HG03175 (cell line): ENCODE data around the gene CETN2.

Source experiments
- ATAC-seq: cut with Tn5 transposase; IDR thresholded peaks from one replicate; pipeline ENCODE4 v1.9.1; 2021; ENCODE audit warnings: mild to moderate bottlenecking, moderate library complexity; ENCODE audit not compliant: unreplicated experiment

The CETN2 gene

DNA sequence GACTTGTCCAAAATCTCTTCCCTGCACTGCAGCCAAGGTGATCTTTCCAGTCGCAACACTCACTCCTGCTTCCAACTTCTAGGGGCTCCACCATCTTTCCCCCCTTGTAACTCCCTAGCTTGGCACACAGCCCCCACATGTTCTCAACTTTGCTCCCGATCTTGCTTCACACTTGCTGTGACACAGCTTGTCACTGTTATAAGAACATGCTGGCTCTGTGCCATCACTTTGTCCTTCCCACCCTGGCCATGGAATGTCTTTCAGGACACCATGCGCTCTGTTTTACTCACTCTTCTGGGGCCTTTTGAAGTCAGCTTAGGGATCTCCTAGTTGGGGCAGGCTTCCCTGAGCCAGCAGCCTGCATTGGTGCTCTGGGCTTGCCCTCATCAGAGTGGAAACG is 2.8 kb upstream of the CETN2 start:
- ATAC-seq, result no peak

DNA sequence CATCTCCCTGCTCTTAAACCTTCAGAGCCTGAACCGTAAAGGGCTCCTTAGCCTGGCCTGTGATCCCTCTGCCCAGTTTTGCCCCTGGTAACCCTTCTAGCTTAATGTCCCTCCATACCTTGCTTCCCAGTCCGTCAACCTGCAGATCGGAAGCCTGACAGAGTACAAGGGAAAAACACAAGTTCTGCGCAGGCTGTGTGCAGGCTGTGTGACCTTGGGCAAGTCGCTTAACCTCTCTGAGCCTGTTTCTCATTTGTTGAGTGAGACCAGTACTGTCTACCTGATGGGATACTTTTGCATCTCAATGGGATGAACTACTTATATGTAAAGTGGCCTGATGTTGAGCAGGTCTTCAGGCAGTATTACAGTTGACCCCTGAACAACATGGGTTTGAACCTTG is 2.0 kb upstream of the CETN2 start:
- ATAC-seq, result no peak

DNA sequence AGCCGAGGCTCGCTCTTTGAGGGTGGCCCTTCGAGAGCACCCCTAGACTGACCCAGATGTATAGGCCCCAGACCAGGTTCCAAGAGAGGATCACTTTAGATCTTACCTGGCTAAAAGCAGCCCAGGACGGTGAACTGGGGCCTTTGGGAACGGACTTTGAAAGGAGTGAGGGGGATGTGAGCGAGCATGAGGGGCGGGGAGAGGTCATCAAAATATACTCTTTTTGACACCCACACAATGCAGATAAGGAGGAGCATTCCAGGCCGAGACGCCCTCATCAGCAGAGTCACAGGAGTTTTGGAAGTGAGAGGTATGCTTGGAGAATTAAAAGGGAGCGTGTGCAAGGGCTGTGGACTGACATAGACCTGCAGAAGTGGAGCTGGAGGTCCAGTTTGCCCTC is 834 bp upstream of the CETN2 start:
- no peak for ATAC-seq

DNA sequence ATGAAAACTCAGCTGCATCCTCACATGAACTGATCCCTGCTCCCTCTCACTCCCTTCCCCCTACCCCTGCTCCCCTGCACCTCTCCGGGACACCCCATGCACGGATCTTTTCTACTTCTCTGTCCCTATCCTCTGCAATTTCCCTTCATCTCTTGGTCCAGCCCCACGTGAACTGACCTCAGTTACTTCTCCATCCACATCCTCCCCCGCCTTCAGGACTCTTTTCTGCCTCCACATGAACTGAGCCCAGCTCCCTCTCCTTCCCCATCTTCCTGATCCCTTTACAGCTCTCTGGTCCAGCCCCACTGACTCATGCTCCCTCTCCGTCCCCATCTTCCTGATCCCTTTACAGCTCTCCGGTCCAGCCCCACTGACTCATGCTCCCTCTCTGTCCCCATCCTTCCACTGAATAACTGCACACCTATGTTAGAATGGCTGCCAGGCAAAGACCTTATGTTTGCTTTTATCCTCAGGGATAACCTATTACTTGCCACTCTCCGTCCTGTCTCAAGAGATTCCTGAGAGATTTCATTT is 5.6 kb downstream of the CETN2 start:
- ATAC-seq, result no peak

DNA sequence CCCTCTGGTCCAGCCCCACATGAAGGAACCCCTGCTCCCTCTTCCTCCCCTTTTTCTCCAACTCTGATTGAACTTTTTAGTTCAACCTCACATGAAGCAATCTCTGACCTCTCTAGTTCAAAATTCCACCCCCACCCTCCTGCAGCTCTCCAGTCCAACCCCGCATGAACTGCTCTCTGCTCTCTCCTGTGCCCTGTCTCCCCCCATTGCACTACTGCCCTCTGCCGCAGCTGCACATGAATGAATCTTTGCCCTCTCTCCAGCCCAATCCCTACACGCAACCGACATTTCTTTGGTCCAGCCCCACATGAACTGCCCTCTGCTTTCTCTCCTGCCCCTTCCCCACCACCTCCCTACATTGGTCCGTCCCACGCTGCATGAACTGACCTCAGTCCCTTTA is 6.9 kb downstream of the CETN2 start:
- no peak for ATAC-seq

DNA sequence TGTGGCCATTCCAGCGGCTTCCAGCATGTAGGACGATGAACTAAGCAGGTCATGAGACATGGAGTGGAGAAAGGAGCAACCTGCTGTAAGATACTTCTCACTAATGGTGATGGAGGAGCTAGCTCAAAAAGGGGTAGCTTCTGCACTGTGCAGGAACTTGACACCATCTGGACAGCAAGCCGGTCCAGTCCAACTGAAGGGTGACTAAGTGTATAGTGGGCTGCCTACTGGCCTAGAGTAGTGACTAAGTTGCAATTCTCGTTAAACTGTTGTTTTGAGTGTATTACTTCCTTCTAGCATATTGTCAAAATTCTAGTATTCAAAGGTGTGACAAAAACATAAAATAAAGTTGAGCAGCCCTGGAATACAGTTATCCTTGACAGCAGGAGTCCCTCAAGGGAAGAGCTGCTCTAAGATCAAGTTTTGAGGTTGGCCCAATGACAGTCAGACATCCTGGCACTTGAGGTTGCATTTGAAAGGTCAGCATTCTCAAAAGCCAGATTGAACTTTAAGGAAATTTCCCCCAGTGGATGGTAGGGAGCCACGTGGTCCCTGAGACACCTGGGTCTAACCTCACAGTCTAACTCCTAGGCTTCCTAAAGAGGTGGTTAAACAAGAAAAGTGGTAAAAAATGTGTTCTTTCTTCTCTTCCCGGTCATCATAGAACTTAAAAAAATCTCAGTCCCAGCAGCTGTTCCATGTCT is 8.0 kb downstream of the CETN2 start:
- no peak for ATAC-seq

DNA sequence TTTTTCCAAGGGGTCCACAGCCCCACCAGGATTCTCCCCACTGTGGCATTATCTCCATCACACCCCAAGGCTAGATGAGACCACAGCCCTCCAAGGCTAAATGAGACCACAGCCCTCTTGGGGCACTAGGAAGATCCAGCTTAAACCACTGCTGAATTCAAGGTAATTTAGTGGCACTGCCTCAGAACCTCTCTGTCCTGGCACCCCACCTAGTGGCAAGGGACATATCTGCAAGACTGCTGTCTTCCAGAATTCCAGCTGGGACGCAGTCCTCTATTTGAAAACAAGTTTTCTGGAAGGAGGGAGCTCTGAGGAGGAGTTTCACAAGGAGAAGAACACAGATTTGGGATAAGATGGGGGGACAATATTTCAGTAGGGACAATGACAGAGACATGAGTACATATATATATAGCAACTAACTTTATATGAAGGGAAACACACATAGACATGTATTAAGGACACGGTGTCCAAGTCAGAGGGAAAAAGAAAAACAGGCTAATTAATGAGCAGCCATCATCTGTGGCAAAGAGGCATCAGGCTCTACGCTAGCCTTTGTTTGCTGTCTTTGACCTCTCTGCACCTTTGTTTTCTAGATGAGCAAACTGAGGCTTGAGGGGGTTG is 9.3 kb downstream of the CETN2 start:
- ATAC-seq, result no peak

DNA sequence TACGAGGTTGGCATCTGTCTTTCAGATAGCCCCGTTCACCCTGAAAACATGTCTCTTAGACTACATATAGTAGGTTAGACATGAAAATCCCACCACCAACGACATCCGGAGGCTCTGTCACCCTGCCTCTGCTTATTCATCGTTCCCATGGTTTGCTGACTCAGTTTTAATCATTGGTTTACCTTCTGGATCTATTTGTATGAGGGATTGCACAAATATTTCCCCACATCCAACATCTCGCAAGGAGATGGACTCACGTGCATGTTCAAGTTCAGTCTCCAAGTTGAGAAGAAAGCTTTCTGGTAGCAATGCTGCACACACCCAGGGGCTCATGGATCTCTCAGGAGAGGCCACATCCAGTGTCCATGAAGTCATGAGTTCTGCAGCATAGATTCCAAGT is 10.8 kb downstream of the CETN2 start:
- ATAC-seq, result no peak

DNA sequence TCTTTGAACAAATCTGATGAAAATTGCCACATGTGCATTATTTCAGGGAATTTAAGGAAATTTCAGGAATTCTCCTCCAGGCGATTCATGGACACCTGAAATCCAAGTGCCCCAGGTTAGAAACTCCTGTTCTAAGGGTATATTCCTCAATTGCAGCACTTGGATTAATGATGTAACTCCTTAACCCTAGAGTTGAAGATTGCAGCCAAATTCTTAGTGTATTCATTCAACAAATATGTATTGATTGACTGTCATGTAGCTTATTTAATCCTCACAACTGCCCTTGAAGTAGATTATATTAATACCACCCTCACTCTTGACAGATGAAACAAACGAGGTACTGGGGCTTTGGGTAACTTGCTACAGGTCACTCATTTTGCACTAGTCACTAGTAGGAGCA is 11.3 kb downstream of the CETN2 start:
- no peak for ATAC-seq

DNA sequence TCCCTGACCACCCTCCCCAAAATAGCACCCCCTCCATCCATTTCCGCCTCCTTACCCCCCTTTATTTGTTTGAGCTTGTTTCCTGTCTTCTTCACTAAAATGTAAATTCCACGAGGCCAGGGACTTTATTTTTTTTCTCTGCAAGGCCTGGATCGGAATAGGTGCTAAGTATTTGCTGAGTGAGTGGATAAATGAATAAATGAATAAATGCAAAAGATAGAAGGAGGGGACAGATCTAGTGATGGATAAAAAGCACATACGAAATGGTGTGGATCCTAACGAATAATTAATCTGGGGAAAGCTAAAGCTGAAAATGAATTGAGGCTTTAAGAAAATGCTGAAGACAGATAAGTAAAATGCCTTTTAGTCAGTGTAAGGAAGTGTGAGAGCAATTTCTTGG is 12.2 kb downstream of the CETN2 start:
- no peak for ATAC-seq

DNA sequence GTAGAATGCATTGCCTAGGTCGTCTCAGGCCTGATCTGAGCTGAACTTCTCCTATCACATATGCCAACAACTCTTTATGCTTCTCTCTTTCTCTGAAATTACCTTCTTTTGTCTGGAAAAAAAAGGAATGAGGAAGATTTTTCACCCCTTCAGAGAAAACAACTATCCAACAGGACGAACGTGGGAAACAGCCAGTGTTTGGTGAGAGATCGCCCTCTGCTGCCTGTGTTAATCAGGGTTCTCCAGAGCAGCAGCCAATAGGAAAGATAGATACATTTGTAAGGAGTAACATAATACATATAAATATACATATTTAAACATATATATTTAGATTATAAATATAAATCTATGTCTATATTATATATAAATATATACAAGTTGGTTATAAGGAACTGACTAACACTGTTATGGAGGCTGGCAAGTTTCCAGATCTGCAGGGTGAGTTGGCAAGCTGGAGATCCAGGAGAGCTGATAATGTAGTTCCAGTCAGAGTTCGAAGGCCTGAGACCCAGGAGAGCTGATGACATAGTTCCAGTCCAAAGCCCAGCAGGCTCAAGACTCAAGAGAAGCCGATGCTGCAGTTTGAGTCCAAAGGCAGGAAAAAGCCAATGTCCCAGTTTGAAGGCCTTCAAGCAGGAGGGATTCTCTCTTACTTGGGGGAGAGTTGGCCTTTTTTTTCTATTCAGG is 13.3 kb downstream of the CETN2 start:
- ATAC-seq, result no peak

DNA sequence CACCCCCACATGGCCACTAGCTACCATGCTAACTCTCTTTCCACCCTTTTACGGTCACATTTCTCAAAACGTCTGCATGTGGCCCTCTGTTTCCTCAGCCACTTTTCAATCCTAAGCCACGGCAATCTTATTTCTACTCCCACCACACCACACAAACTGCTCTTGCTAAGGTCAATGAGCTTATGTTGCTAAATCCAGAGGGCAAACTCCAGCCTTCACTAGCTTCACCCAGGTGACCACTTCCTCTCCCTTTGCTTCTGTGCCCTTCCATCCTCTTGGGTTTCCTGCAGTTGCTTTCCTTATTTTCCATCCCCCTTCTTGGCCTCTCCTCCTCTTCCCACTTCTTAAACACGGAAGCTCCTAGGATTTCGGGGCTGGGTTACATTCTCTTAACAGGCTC is 16.5 kb downstream of the CETN2 start:
- no peak for ATAC-seq

DNA sequence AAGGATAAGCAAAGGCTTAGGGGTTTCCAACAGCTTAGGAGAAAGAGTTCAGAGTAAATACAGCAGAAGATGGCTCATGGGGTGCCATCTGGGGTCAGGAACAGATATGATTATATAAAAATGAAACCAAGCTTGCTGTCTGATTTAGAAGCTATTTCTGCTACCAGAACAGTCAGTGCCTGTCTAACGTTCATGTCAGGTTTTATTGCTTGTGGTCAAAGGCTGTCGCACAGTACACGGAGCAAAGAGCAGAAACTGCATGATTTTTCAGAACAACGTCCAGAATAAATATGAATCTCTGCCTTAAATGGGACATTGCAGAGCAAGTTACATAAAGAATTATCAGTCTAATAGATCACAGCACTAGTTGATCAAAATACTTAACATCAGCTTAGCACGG is 17.4 kb downstream of the CETN2 start:
- no peak for ATAC-seq

DNA sequence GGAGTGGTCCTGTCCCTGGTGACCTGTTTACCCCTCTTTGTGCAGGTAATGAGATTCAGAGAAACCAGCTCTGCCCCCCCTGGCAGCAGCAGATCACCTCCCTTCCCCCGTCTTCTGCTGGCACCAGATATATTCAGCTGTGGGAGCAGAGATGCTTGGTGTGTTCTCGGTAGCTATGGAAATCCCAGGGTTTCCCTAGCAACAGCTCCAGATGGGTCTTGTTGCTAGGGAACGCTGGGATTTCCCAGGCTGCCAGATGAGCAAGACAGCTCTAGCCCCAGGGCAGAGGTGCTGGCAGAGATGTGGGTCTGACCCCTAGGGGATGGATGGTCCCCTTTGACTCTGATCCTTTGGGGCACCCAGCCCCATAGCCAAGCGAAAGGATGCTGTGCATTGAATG is 20.2 kb downstream of the CETN2 start:
- no peak for ATAC-seq

DNA sequence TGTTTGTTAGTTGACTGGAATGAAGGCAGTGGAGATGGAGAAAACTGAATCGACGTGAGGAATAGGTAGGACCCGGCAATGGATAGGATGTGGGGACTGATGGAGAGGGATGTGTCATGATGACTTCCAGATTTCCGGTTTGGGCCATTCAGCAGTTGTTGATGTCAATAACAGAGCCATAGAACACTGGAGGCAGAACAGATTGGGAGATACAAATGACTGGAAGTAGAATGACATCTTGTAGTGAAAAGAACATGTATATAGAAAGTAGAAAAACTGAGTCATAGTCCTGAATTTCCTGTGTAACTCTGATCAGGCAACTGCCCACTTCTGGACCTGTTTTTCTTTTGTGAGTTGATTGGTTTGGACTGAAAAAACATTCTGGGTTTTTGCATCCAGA is 24.5 kb downstream of the CETN2 start:
- ATAC-seq, result no peak

DNA sequence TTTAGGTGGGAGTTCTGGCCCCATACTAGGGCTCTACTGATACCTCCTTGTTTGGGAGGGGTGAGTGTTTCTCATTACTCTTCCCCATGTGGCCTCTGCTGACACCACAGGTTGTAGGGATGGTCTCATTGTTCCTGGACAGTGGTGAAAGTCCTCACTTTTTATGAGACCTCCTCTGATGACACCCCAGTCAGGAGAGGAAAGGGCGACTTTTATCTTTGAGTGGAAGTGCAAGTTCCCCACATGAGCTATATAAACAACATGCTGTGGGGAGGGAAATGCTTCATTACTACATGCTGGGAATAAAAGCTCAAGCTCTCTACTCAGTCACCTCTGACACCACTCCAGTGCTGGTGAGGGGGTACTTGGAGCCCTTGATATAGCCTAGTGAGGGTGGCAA is 31.6 kb downstream of the CETN2 start:
- ATAC-seq, result no peak

DNA sequence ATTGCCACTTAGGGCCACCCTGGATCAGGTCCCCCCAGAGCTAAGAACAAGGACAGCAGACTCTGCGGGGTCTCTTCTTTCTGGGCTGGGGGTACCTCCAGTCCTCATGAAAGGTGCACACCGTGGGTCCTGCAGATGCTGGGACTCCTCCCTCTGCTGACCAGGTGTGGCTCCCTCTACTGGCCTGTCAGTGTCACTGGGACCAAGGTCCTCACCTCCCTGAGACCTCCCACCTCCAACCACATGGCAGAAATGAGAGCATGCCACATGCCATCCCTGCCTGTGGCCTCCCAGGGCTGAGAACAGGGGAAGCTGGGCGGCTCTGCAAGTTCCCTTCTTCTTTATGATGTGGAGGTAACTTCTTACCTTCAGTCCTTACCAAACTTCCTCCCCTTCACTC is 43.5 kb downstream of the CETN2 start:
- ATAC-seq, result peak; percentile 91
